GM21390 (cell line): ENCODE data around the gene CUL4B.
"Not testable (repeated sequence)": the region's sequence is repeated elsewhere in the genome, so short reads cannot be mapped to it uniquely, and the experiment has no call there.

Source experiments
- ATAC-seq: cut with Tn5 transposase; IDR thresholded peaks from one replicate; pipeline ENCODE4 v1.9.1; 2021; ENCODE audit not compliant: unreplicated experiment

CUL4B gene

GRCh38 chrX:120560842-120561633 is at the start of gene CUL4B:
CUL4B (minus strand) TSS chrX:120560962; CDS start chrX:120560638, 324 bp downstream.
- ATAC-seq = peak; percentile 82

DNA sequence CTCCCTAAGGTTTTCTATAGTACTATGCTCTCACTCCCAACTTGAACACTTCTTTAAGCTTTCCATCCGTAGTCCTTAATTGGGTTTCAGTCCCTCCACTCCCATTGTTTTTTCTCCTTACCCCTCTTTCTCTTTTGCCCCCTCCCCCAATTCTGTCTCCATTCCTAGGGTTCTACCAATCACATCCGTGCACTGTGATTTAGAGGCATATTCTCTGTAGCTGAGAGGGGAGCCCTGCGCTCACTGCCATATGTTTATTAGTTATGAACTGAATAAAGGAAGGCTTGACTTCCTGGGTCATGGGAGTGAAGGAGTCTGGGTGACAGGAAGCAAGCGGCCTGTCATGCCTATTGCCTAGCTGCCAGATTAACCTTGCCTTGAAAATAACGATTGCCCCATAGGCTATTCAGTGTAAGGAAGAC is 43.6 kb upstream of the CUL4B start:
- peak; percentile 55 for ATAC-seq

GRCh38 chrX:120603707-120604360 is 43.1 kb upstream of the CUL4B start, which contains the start of gene MCTS1:
MCTS1 (plus strand) TSS chrX:120604101; CDS start chrX:120604237, 136 bp downstream.
- ATAC-seq = peak; percentile 95

DNA sequence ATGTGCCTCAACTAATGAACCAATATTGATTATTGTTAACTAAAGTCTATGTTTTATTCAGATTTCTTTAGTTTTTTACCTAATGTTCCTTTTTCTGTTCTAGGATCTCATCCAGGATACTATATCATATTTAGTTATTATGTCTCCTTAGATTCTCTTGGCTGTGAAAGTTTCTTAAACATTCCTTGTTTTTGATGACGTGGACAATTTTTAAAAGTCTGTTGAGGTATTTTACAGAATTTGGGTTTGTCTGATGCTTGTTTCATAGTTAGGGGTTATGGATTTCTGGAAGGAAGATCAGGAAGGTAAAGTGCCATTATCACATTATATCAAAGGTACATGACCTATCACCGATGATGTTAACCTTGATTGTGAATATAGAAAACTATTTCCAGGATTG is 24.9 kb upstream of the CUL4B start:
- no peak for ATAC-seq

- ATAC-seq = no peak
Measured at GRCh38 chrX:120575379-120576114, 14.8 kb upstream of the CUL4B start.

DNA sequence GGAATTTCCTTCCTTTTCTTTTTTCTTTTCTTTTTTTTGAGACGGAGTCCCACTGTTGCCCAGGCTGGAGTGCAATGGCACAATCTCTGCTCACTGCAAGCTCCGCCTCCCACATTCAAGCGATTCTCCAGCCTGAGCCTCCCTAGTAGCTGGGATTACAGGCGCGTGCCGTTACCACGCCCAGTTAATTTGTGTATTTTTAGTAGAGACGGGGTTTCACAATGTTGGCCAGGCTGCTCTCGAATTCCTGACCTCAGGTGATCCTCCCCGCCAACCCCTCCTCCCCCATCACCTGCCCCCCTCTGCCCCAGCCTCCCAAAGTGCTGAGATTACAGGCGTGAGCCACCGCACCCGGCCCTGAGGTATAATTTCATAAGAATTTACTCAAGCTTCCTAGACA is 13.0 kb upstream of the CUL4B start:
- not testable (repeated sequence) for ATAC-seq

GRCh38 chrX:120570011-120570600 is 9.3 kb upstream of the CUL4B start:
- no peak for ATAC-seq

- no peak for ATAC-seq
Measured at GRCh38 chrX:120568609-120569008, 7.8 kb upstream of the CUL4B start.

- no peak for ATAC-seq
Measured at GRCh38 chrX:120568035-120568434, 7.3 kb upstream of the CUL4B start.

GRCh38 chrX:120566817-120567216 is 6.1 kb upstream of the CUL4B start:
- ATAC-seq = no peak

GRCh38 chrX:120564925-120565324 is 4.2 kb upstream of the CUL4B start:
- ATAC-seq = no peak

GRCh38 chrX:120562569-120562926 is 1.8 kb upstream of the CUL4B start:
- no peak for ATAC-seq

DNA sequence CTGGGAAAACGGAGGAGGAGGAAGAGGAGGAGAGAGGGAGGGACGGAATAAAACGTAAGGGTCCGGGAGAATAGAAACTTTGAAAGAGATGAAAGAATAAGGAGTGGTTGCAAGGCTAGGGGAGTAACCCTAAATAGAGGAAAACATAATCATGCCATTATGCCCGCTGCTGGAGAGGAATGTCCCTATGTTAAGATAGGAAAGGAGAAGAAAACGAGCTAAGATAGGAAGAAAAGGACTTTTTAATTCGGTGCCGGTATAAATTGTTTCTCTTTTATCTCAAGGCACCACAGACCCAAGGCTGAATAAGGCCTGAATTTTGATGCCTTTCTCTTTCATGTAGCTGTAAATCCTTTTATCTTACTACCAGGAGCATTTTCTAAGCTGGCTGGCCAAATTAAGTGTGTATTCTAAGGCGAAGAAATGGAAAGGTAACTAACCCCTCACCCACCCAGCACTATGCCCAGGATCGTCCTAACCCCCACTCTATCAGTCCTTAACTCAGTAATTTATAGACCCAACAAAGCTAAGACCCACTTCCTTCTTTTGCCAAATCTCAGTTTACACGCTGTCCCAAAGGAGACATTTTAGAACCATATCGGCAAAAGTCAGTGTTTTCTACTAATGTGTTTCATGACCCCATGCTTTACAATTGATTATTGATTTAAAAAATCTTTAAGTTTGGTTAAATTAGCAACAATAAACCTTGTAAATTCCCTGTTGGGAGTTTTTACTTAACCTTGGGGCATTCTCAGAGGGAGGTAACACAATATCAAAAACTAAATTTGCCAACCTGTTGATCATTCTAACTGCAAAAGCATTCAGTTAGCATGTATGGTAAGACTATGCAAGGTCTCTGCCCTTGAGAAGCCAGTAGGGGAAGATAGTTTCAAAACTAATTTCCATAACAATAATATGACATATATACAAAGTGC is 1.1 kb upstream of the CUL4B start:
- ATAC-seq = no peak

- ATAC-seq = peak; percentile 40
Measured at GRCh38 chrX:120560405-120560841, 339 bp downstream of the CUL4B start.

DNA sequence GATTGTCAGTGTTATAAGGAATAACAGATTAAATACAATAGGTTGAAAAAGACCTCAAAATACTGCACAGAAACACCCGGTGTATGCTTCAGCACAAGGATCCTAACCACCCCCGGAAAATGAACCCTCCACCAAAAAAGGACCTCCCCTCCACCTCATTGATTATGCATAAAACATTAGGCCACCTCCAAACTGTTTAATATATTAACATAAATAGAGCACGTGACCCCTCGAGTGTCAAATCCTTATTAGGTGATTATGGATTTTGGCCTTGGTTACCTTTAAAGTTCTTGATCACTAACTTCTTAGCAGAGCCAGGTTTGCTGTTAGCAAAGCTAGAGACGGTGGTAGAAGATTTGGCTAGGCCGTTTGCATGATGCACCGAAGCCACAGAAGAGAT is 958 bp downstream of the CUL4B start:
- no peak for ATAC-seq

GRCh38 chrX:120556251-120556650 is 4.5 kb downstream of the CUL4B start:
- no peak for ATAC-seq

- no peak for ATAC-seq
Measured at GRCh38 chrX:120549483-120550452, 11.0 kb downstream of the CUL4B start.

DNA sequence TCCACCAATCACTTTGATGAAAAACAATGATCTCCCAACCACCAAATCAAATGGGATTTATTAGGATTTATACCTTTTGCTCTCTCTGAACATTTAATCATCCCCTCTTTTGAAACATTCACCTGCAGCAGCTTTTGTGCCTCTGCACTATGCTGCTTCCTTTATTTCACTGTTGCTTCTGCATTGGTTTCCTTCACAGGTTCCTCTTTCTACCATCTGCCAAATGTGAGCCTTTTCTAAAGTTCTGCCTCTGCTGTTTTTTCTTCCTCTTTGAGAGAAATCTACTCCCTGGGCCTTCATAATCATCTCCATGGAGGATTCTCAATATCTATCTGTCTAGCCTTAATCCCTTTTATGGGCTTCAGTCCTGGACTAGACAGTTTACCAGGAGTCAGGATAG is 24.7 kb downstream of the CUL4B start:
- no peak for ATAC-seq
